ENCODE results near the gene PHF21B.

- TF ChIP-seq GATA2 (IDR thresholded peaks at IDR 0.05; ENCODE audit: low read depth, low read length) (no peak), GATA3 (IDR thresholded peaks at IDR 0.05; ENCODE audit: low read depth, low read length) (no peak)
These were observed 13.7 kb downstream of the PHF21B start for GRCh38 chr22:44996120-44996519.

Measured in SH-SY5Y (cell line).